ENCODE measurements around the gene EIF3L. TPM values are rescaled to one million over a fixed set of nuclear protein-coding genes. Genes with fewer than 3 reads are reported as not detected.

EIF3L gene
- total and polyA plus RNA-seq, 5 donors from 2014 or later: 267 to 390 (median 328) TPM

Other genes with a start within 250 kb of the EIF3L start
- gene GGA1, start 240.6 kb upstream of the EIF3L start, total RNA-seq: 69.7 TPM
- gene GGA1, start 240.6 kb upstream of the EIF3L start, polyA plus RNA-seq: 10 to 100 TPM; 14.0 to 19.8 (median 16.8) TPM
- gene SH3BP1, start 209.8 kb upstream of the EIF3L start, total RNA-seq: 126 TPM
- 10 to 100 TPM; 10.1 to 17.8 (median 16.2) TPM for gene SH3BP1, start 209.8 kb upstream of the EIF3L start, polyA plus RNA-seq
- 2.0 TPM for gene PDXP, start 190.7 kb upstream of the EIF3L start, total RNA-seq
- 1 to 10 TPM; 1.1 to 5.8 (median 3.4) TPM for gene PDXP, start 190.7 kb upstream of the EIF3L start, polyA plus RNA-seq
- gene LGALS1, start 173.8 kb upstream of the EIF3L start, total RNA-seq: 209 TPM
- 100 to 1,000 TPM; 321 to 829 (median 545) TPM for gene LGALS1, start 173.8 kb upstream of the EIF3L start, polyA plus RNA-seq
- gene NOL12, start 163.1 kb upstream of the EIF3L start, total RNA-seq: 38.2 TPM
- 10 to 100 TPM; 33.7 to 46.9 (median 41.2) TPM for gene NOL12, start 163.1 kb upstream of the EIF3L start, polyA plus RNA-seq
- 24.8 TPM for gene TRIOBP, start 152.4 kb upstream of the EIF3L start, total RNA-seq
- gene TRIOBP, start 152.4 kb upstream of the EIF3L start, polyA plus RNA-seq: 10 to 100 TPM; 10.9 to 19.2 (median 13.1) TPM
- gene GCAT, start 41.5 kb upstream of the EIF3L start, total RNA-seq: 0.72 TPM
- gene GCAT, start 41.5 kb upstream of the EIF3L start, polyA plus RNA-seq: 1 to 10 TPM in 3 of 4 donors, under 1 TPM in 1; 0.45 to 2.0 (median 1.4) TPM
- not detected for gene GALR3, start 26.0 kb upstream of the EIF3L start, total RNA-seq
- not detected for gene GALR3, start 26.0 kb upstream of the EIF3L start, polyA plus RNA-seq
- gene ANKRD54, start 5.1 kb upstream of the EIF3L start, total RNA-seq: 18.8 TPM
- gene ANKRD54, start 5.1 kb upstream of the EIF3L start, polyA plus RNA-seq: 10 to 100 TPM; 15.4 to 21.4 (median 19.8) TPM
- 25.2 TPM for gene MICALL1, start 56.9 kb downstream of the EIF3L start, total RNA-seq
- 1 to 10 TPM; 1.1 to 2.4 (median 1.7) TPM for gene MICALL1, start 56.9 kb downstream of the EIF3L start, polyA plus RNA-seq
- not detected for gene C22orf23, start 104.2 kb downstream of the EIF3L start, total RNA-seq
- gene C22orf23, start 104.2 kb downstream of the EIF3L start, polyA plus RNA-seq: not detected
- gene POLR2F, start 104.3 kb downstream of the EIF3L start, total RNA-seq: 34.5 TPM
- gene POLR2F, start 104.3 kb downstream of the EIF3L start, polyA plus RNA-seq: 100 to 1,000 TPM; 152 to 170 (median 157) TPM
- gene SOX10, start 135.1 kb downstream of the EIF3L start, total RNA-seq: not detected
- not detected for gene SOX10, start 135.1 kb downstream of the EIF3L start, polyA plus RNA-seq
- 23.0 TPM for gene PICK1, start 208.0 kb downstream of the EIF3L start, total RNA-seq
- gene PICK1, start 208.0 kb downstream of the EIF3L start, polyA plus RNA-seq: 1 to 10 TPM; 4.5 to 7.3 (median 6.8) TPM
- gene SLC16A8, start 234.8 kb downstream of the EIF3L start, total RNA-seq: not detected
- not detected for gene SLC16A8, start 234.8 kb downstream of the EIF3L start, polyA plus RNA-seq